K562 (cell line): ENCODE data around the gene FASTKD1. TPM values are rescaled to one million over a fixed set of nuclear protein-coding genes. Genes with fewer than 3 reads are reported as not detected.

Experiments used
- BHLHE40 ChIP-seq: IDR thresholded peaks from 2 replicates; pipeline ENCODE4 v1.6.1; 2011; ENCODE audit warnings: low read length, improper control_type of control experiment
- EWSR1 ChIP-seq: fragments of 450-650 bp; IDR thresholded peaks from 2 replicates; pipeline ENCODE4 v1.6.1; 2018; ENCODE audit warnings: borderline replicate concordance, mild to moderate bottlenecking, low read depth, moderate library complexity; ENCODE audit not compliant: partially characterized antibody
- HDAC6 ChIP-seq: IDR thresholded peaks from 2 replicates; pipeline ENCODE4 v1.6.1; 2012; ENCODE audit warnings: low read depth, mild to moderate bottlenecking, control low read depth, inconsistent platforms, low read length, moderate library complexity
- IRF9 ChIP-seq: fragments of 450-650 bp; IDR thresholded peaks from 2 replicates; pipeline ENCODE4 v1.6.1; 2016; ENCODE audit warnings: missing biosample characterization, missing genetic modification characterization
- KLF13 ChIP-seq: fragments of 450-650 bp; IDR thresholded peaks from 2 replicates; pipeline ENCODE4 v1.6.1; 2016; ENCODE audit warnings: missing genetic modification characterization, low read depth, mild to moderate bottlenecking, missing compliant biosample characterization, moderate library complexity, borderline replicate concordance
- MAFK ChIP-seq: IDR thresholded peaks from 2 replicates; pipeline ENCODE4 v1.6.1; 2011; ENCODE audit warnings: low read length, improper control_type of control experiment
- PCBP1 ChIP-seq: fragments of 200-400 bp; formaldehyde crosslinking; IDR thresholded peaks from 2 replicates; pipeline ENCODE4 v1.6.1; 2018; ENCODE audit warnings: mild to moderate bottlenecking, low read depth, low read length; ENCODE audit not compliant: poor library complexity, severe bottlenecking
- POLR2AphosphoS5 ChIP-seq: IDR thresholded peaks from 2 replicates; pipeline ENCODE4 v1.6.1; 2011; ENCODE audit warnings: mild to moderate bottlenecking, low read depth, low read length, moderate library complexity; ENCODE audit not compliant: control insufficient read depth, insufficient read depth
- RFX5 ChIP-seq: IDR thresholded peaks from 2 replicates; pipeline ENCODE4 v1.6.1; 2011; ENCODE audit warnings: low read depth, mild to moderate bottlenecking, improper control_type of control experiment, low read length
- RNF2 ChIP-seq: sonication (generic); IDR thresholded peaks from 2 replicates; pipeline ENCODE4 v1.6.1; 2016
- SAP30 ChIP-seq: fragments of 200-600 bp; sonication (generic); IDR thresholded peaks from 2 replicates; pipeline ENCODE4 v1.6.1; 2012; ENCODE audit warnings: borderline replicate concordance, low read depth, mild to moderate bottlenecking, moderate library complexity, low read length, control low read depth, inconsistent platforms; ENCODE audit not compliant: insufficient read depth, poor library complexity, severe bottlenecking
- STAT6 ChIP-seq: sonication (generic); formaldehyde crosslinking; IDR thresholded peaks from 2 replicates; pipeline ENCODE4 v1.8.1; 2023; ENCODE audit warnings: mild to moderate bottlenecking, missing genetic modification reagents
- TBP ChIP-seq: optimal IDR thresholded peaks from 2 replicates; pipeline ENCODE3; 2011; ENCODE audit warnings: low read depth, low read length, improper control_type of control experiment
- THRA ChIP-seq: fragments of 450-650 bp; IDR thresholded peaks from 2 replicates; pipeline ENCODE4 v1.6.1; 2017; ENCODE audit warnings: mild to moderate bottlenecking, moderate library complexity
- YY1 ChIP-seq, 3 experiments: IDR thresholded peaks; 2 replicates each; pipeline ENCODE4 v1.6.1; 2011; ENCODE audit warnings: low read length in 2 of 3, mild to moderate bottlenecking in 2 of 3, moderate library complexity in 2 of 3, borderline replicate concordance in 1 of 3, control low read depth in 1 of 3, low read depth in 1 of 3; ENCODE audit not compliant: insufficient read depth in 3 of 3, insufficient replicate concordance in 2 of 3, control insufficient read depth in 1 of 3, insufficient read length in 1 of 3; ENCODE audit errors: extremely low read depth in 1 of 3
- ZC3H8 ChIP-seq: fragments of 450-650 bp; IDR thresholded peaks from 2 replicates; pipeline ENCODE4 v1.6.1; 2017
- ZZZ3 ChIP-seq: fragments of 450-650 bp; IDR thresholded peaks from 2 replicates; pipeline ENCODE4 v1.6.1; 2016; ENCODE audit warnings: antibody characterized with exemption, mild to moderate bottlenecking, moderate library complexity
- polyA plus RNA-seq, 8 experiments: library from polyadenylated mRNA; depleted of rRNA in 4 of 8; stranded (reverse) in 5 of 8; unstranded in 3 of 8; fragments of >200 nt; fragmentation: Nextera tagmentation in 2 of 8; fragmentation: Illumina TruSeq in 1 of 8; extraction: Ambion mirVana in 2 of 8; extraction: Trizol in 1 of 8; gene quantifications; 2 replicates each; pipeline versions ENCODE4 v1.2.1 to v1.2.3, GENCODE V29; 2011 to 2014; ENCODE audit warnings: inconsistent platforms in 1 of 8, missing spikeins in 1 of 8
- total RNA-seq, 7 experiments: library from RNA; depleted of rRNA in 6 of 7; stranded (reverse); fragments of >200 nt in 6 of 7; fragmentation: Illumina TruSeq in 2 of 7; extraction: Trizol in 2 of 7; gene quantifications; 2 replicates each; pipeline versions ENCODE4 v1.2.1 to v1.2.3, GENCODE V29; 2011 to 2021; ENCODE audit warnings: low replicate concordance in 1 of 7
- TF ChIP-seq, protein P1 (sequence below): sonication (generic); formaldehyde crosslinking; IDR thresholded peaks from 2 replicates; pipeline ENCODE4 v1.8.0; 2022; ENCODE audit warnings: mild to moderate bottlenecking, missing genetic modification reagents
- TF ChIP-seq, protein P2 (sequence below): fragments of 250-450 bp; sonication (Bioruptor Pico); IDR thresholded peaks from 2 replicates; pipeline ENCODE4 v1.8.0; 2021; ENCODE audit warnings: moderate library complexity, mild to moderate bottlenecking, inconsistent platforms

FASTKD1 gene
- total and polyA plus RNA-seq, 9 of the 15 experiments (the other 6 are each of a cell fraction or from before 2014, with no cell fraction given), result 63.5 to 134 (median 119) TPM

DNA sequence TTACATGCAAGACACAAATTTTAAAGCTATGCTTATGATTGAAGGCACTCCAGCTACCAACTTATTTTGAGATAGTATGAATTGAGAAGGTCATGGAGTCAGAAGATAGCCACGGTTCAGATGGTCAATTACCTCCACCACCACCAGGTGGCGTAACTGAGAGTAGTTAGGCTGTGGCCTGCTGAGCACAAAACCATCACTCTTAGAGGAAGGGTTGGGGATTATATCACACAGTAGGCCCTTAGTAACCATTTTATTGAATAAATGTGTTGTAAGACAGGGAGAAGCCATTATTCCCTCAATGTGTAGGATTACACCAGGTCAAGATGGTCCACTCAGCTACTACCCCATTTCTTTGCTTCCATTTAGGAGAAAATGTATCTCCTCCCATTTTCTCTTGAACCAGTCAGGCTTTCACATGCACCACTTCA lies 45.4 kb downstream of the FASTKD1 start (continued):
- TF ChIP-seq THRA, result no peak
- TF ChIP-seq, protein P1, sequence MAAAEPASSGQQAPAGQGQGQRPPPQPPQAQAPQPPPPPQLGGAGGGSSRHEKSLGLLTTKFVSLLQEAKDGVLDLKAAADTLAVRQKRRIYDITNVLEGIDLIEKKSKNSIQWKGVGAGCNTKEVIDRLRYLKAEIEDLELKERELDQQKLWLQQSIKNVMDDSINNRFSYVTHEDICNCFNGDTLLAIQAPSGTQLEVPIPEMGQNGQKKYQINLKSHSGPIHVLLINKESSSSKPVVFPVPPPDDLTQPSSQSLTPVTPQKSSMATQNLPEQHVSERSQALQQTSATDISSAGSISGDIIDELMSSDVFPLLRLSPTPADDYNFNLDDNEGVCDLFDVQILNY, result no peak
- no peak for TF ChIP-seq BHLHE40
- no peak for TF ChIP-seq SAP30
- no peak for TF ChIP-seq RFX5
- 0 out of 2 replicates have a peak, but pooled peaks have one; percentile 36 for TF ChIP-seq ZZZ3
- TF ChIP-seq MAFK, result 0 out of 2 replicates have a peak, but pooled peaks have one; percentile 2
- TF ChIP-seq YY1 (IDR thresholded peaks at IDR 0.05; ENCODE audit: borderline replicate concordance in 1 of 3, control insufficient read depth in 1 of 3, extremely low read depth in 1 of 3, insufficient read depth in 3 of 3, insufficient read length in 1 of 3, insufficient replicate concordance in 2 of 3, low read depth in 1 of 3, low read length in 2 of 3), result no peak
- no peak for TF ChIP-seq STAT6 (CRISPR knock-in tag)
- TF ChIP-seq IRF9, result no peak
- TF ChIP-seq RNF2, result no peak
- no peak for TF ChIP-seq POLR2AphosphoS5
- no peak for TF ChIP-seq HDAC6
- TF ChIP-seq, protein P2, sequence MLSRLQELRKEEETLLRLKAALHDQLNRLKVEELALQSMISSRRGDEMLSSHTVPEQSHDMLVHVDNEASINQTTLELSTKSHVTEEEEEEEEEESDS (CRISPR knock-in tag), result no peak
- TF ChIP-seq ZC3H8, result no peak
- TF ChIP-seq TBP, result no peak
- TF ChIP-seq PCBP1, result no peak
- no peak for TF ChIP-seq EWSR1
- 0 out of 2 replicates have a peak, but pooled peaks have one; percentile 23 for TF ChIP-seq KLF13 (tag)
